Keratinocyte (primary cell): ENCODE results near the gene CDC42EP4.

ENCODE experiments used
- EZH2 ChIP-seq: IDR thresholded peaks from one replicate; pipeline ENCODE4 v1.6.1; 2012; ENCODE audit warnings: inconsistent platforms, mild to moderate bottlenecking, low read length, moderate library complexity
- TF ChIP-seq, protein P1 (sequence below), 3 experiments: IDR thresholded peaks in 1 of 3; conservative IDR thresholded peaks in 1 of 3; optimal IDR thresholded peaks in 1 of 3; 2 replicates in 2 of 3; 3 replicates in 1 of 3; pipeline versions ENCODE3 to v1.5.1; 2011; ENCODE audit warnings: low read length in 3 of 3, mild to moderate bottlenecking in 3 of 3, moderate library complexity in 2 of 3, control low read depth in 1 of 3, inconsistent platforms in 1 of 3; ENCODE audit not compliant: insufficient read depth in 2 of 3; ENCODE audit errors: extremely low read depth in 1 of 3

DNA sequence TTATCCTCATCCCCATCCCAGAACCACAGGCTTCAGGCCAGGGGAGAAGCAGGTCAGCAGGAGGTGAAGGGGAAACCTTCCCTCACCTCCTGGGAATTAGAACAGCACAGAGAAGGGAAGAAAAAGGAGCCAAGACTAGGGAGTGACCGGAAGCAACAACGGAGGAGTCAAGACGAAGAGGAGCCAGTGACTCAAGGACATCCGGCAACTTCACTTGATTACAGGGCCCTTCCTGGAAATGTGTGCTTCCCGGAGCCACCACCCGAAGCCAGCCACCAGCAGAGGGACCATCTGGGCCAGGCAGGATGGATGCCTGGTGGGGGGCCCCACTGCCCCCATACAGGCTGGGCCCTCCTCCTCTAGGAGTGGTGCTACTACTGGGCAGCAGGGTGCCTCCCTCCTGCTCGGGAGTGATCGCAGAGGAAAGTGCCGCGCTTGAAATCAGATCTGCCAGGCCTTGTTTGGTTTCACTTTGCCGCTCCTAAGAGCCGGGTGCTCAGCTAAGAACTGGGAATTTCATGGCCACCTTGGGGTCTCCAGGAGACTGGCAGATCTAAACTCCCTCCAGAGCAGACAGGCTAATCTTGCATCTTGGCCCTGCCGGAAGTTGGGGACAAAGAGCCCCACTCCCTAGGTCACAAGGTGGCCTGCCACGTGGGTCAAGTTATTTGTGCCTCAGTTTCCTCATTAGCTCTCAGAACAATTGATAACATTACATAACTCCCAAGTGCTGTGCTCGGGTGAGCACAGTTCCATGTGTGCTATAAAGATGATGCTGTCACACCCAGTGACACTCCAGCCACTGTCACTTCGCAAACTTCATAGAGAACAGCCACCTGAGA, 6.6 kb downstream of the CDC42EP4 start:
- TF ChIP-seq, protein P1, sequence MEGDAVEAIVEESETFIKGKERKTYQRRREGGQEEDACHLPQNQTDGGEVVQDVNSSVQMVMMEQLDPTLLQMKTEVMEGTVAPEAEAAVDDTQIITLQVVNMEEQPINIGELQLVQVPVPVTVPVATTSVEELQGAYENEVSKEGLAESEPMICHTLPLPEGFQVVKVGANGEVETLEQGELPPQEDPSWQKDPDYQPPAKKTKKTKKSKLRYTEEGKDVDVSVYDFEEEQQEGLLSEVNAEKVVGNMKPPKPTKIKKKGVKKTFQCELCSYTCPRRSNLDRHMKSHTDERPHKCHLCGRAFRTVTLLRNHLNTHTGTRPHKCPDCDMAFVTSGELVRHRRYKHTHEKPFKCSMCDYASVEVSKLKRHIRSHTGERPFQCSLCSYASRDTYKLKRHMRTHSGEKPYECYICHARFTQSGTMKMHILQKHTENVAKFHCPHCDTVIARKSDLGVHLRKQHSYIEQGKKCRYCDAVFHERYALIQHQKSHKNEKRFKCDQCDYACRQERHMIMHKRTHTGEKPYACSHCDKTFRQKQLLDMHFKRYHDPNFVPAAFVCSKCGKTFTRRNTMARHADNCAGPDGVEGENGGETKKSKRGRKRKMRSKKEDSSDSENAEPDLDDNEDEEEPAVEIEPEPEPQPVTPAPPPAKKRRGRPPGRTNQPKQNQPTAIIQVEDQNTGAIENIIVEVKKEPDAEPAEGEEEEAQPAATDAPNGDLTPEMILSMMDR (optimal IDR thresholded peaks at IDR 0.05 in 1 of 3, IDR thresholded peaks at IDR 0.05 in 1 of 3, conservative IDR thresholded peaks at IDR 0.05 in 1 of 3; ENCODE audit: extremely low read depth in 1 of 3, insufficient read depth in 2 of 3, low read length in 3 of 3), result peak; percentile 10 to 35 (median 31)
- no peak for TF ChIP-seq EZH2
